ENCODE measurements around the gene PTPRM.

GRCh38 chr18:7622721-7623120, 55.6 kb downstream of the PTPRM start:
- no peak for TF ChIP-seq POLR2AphosphoS5 (IDR thresholded peaks at IDR 0.05)
- no peak for TF ChIP-seq CTCF (IDR thresholded peaks at IDR 0.05)
- TF ChIP-seq POLR2A (IDR thresholded peaks at IDR 0.05; ENCODE audit: low read depth) = no peak
- TF ChIP-seq EP300 (IDR thresholded peaks at IDR 0.05) = no peak

Measured in esophagus muscularis mucosa (tissue), 4 donors.